HFF-Myc (cell line): ENCODE results near the gene RAD51B.

Experiments used
- DNase-seq: peaks from one replicate; pipeline ENCODE4 v3.0.0-alpha.2; 2011; ENCODE audit warnings: low read depth; ENCODE audit errors: extremely low read depth
- H3K4me3 ChIP-seq: replicated peaks from 2 replicates; pipeline ENCODE4 v1.5.1; 2011; ENCODE audit warnings: low read depth, mild to moderate bottlenecking, control low read depth, low read length
- TF ChIP-seq, protein P1 (sequence below): IDR thresholded peaks from 2 replicates; pipeline ENCODE4 v1.5.1; 2012; ENCODE audit warnings: mild to moderate bottlenecking, low read depth, low read length, control low read depth; ENCODE audit errors: missing control alignments

RAD51B gene

GRCh38 chr14:68712703-68713370 lies 893.3 kb downstream of the RAD51B start:
- TF ChIP-seq, protein P1, sequence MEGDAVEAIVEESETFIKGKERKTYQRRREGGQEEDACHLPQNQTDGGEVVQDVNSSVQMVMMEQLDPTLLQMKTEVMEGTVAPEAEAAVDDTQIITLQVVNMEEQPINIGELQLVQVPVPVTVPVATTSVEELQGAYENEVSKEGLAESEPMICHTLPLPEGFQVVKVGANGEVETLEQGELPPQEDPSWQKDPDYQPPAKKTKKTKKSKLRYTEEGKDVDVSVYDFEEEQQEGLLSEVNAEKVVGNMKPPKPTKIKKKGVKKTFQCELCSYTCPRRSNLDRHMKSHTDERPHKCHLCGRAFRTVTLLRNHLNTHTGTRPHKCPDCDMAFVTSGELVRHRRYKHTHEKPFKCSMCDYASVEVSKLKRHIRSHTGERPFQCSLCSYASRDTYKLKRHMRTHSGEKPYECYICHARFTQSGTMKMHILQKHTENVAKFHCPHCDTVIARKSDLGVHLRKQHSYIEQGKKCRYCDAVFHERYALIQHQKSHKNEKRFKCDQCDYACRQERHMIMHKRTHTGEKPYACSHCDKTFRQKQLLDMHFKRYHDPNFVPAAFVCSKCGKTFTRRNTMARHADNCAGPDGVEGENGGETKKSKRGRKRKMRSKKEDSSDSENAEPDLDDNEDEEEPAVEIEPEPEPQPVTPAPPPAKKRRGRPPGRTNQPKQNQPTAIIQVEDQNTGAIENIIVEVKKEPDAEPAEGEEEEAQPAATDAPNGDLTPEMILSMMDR: no peak
- no peak overlapping the region for H3K4me3 ChIP-seq
- no peak for DNase-seq

DNA sequence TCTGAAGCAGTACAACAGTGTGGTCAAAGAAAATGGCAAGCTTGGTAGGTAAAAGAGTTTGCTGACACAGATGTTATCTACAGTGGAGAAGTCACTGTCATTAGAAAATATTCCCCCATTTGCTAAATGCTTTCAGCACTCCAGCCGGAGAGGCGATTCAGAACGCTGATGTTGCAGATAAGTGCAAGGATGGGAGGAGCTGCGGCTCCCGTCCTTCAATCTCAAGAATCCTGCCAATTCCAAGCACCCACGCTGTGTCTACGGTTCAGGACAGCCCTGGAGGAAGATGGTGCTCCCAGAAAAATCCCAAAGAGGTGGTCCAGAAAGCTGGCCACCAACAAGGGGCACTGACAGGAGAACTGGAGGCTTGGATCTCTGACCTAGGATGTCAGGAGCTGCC lies 894.2 kb downstream of the RAD51B start:
- TF ChIP-seq, protein P1: no peak
- H3K4me3 ChIP-seq: no peak overlapping the region
- DNase-seq: no peak

- H3K4me3 ChIP-seq: no peak overlapping the region
- no peak for DNase-seq
- TF ChIP-seq, protein P1: no peak
Measured at GRCh38 chr14:68714991-68715924, 895.7 kb downstream of the RAD51B start.

DNA sequence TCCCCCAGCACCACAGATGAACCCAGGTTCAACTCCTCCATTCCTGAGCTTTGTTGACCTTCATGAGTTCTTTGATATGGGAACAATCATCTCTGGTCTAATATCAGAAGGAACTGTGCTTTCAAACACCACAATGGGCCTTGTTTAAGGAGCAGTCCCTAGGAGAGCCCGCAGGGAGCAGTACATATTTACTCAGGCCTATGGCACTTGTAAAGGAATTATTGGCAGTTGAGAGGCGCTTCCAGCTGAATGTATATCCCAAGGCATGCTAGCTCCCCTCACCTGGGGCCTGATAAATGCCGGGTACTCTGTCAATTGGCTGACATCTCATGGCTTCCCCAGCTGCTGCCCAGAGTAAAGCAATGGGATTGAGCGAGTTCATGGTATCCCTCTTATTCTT lies 897.1 kb downstream of the RAD51B start:
- no peak for DNase-seq

DNA sequence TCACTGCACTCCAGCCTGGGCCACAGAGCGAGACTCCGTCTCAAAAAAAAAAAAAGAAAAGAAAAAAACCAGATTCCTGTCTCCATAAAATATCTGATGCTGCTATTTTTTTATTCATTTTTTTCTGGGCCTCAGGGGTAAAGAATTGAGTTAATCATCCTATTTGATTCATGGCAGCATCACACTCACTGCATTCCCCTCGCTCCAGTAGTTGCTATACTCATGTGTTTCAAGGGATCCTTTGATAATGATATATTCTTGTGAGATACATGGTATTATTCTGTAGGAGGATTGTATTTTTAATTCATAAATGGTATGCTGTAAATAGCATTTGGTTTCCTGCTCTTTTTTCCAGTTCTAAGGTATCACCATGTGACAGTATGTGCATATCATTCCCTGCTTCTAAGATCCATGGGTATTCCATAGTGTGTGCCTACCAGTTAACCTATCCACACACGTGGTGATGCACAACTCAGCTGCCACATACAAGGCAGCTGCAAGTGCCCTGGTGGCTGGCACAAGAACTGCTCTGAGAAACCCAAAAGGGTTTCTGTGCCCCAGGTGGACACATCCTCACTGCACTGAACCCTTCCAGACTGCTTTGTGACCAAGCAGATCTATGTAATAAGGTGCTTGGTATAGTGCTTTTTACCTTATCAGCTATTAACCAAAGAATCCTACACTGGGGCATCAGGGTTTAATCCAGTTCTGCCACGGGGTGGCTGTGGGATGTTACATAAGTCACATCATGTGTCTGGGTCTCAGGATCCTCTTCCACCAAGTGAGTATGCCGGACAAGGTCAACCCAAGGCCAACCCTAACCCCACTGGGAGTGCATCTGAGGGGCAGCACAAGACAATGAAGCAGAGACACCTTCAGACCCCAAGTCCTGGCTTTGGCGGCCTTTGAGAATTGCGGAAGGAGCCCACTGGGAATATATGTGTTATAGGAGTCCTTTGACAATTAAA lies 898.7 kb downstream of the RAD51B start:
- TF ChIP-seq, protein P1: peak; percentile 39
- no peak for DNase-seq

More for the DNA sequence above, 897.1 kb downstream of the RAD51B start:
- TF ChIP-seq, protein P1: no peak
- H3K4me3 ChIP-seq: no peak overlapping the region

More for the DNA sequence above, 898.7 kb downstream of the RAD51B start:
- H3K4me3 ChIP-seq: no peak overlapping the region
